Liver (tissue), 9 donors: Measurements from ENCODE around the gene CACNB4. TPM values are rescaled to one million over a fixed set of nuclear protein-coding genes. Genes with fewer than 3 reads are reported as not detected.
A peak's percentile ranks its signal among the peaks of the same experiment; 100 is the strongest.

Experiments used
- DNase-seq: peaks from one replicate; pipeline ENCODE4 v3.0.0-alpha.2; 2017; ENCODE audit warnings: low spot score
- H3K27ac ChIP-seq, 2 donors: one replicate each; pipeline ENCODE4 v1.7.0; 2013; ENCODE audit warnings: inconsistent platforms in 2 of 2, low read length in 2 of 2, control low read depth in 1 of 2, low read depth in 1 of 2, mild to moderate bottlenecking in 1 of 2
- H3K27me3 ChIP-seq, 4 donors: one replicate each; pipeline versions ENCODE4 v1.6.1 to v1.7.0; 2013; ENCODE audit warnings: low read length in 3 of 4, inconsistent platforms in 1 of 4, mild to moderate bottlenecking in 1 of 4, moderate library complexity in 1 of 4; ENCODE audit not compliant: control insufficient read depth in 4 of 4, insufficient read depth in 4 of 4
- H3K36me3 ChIP-seq, 4 donors: one replicate each; pipeline versions ENCODE4 v1.6.1 to v1.7.0; 2013; ENCODE audit warnings: low read length in 3 of 4, mild to moderate bottlenecking in 3 of 4, low read depth in 1 of 4, moderate library complexity in 1 of 4; ENCODE audit not compliant: control insufficient read depth in 4 of 4, insufficient read depth in 3 of 4
- H3K4me1 ChIP-seq, 4 donors: one replicate each; pipeline versions ENCODE4 v1.6.1 to v1.7.0; 2013; ENCODE audit warnings: low read length in 3 of 4, mild to moderate bottlenecking in 3 of 4, moderate library complexity in 1 of 4; ENCODE audit not compliant: control insufficient read depth in 4 of 4, insufficient read depth in 4 of 4
- H3K4me3 ChIP-seq, 3 donors: one replicate each; pipeline versions ENCODE4 v1.6.1 to v1.7.0; 2013; ENCODE audit warnings: low read length in 3 of 3, control low read depth in 1 of 3, low read depth in 1 of 3, mild to moderate bottlenecking in 1 of 3
- H3K9ac ChIP-seq, 2 donors: one replicate each; pipeline ENCODE4 v1.7.0; 2013; ENCODE audit warnings: low read length in 2 of 2, mild to moderate bottlenecking in 2 of 2, moderate library complexity in 2 of 2, control low read depth in 1 of 2, low read depth in 1 of 2
- H3K9me3 ChIP-seq, 4 donors: one replicate each; pipeline versions ENCODE4 v1.6.1 to v1.7.0; 2013; ENCODE audit warnings: low read length in 3 of 4; ENCODE audit not compliant: control insufficient read depth in 4 of 4
- EGR1 ChIP-seq, 2 donors: IDR thresholded peaks; 2 replicates each; pipeline ENCODE4 v1.6.1; 2016 to 2018; ENCODE audit warnings: antibody characterized with exemption in 2 of 2, low read depth in 2 of 2
- FOXA2 ChIP-seq: IDR thresholded peaks from 2 replicates; pipeline ENCODE4 v1.6.1; 2016; ENCODE audit warnings: antibody characterized with exemption
- GABPA ChIP-seq, 2 donors: IDR thresholded peaks in 1 of 2; conservative IDR thresholded peaks in 1 of 2; 2 replicates each; pipeline ENCODE4 v1.6.1; 2016; ENCODE audit warnings: antibody characterized with exemption in 2 of 2, mild to moderate bottlenecking in 1 of 2, moderate library complexity in 1 of 2
- HNF4A ChIP-seq, 2 donors: conservative IDR thresholded peaks; 2 replicates each; pipeline ENCODE4 v1.6.1; 2016; ENCODE audit warnings: antibody characterized with exemption in 2 of 2, mild to moderate bottlenecking in 2 of 2
- HNF4G ChIP-seq: IDR thresholded peaks from 2 replicates; pipeline ENCODE4 v1.6.1; 2016; ENCODE audit warnings: antibody characterized with exemption
- JUND ChIP-seq, 2 donors: IDR thresholded peaks; 2 replicates each; pipeline ENCODE4 v1.6.1; 2016; ENCODE audit warnings: antibody characterized with exemption in 2 of 2
- NR2F2 ChIP-seq: IDR thresholded peaks from 2 replicates; pipeline ENCODE4 v1.6.1; 2016; ENCODE audit warnings: antibody characterized with exemption
- RAD21 ChIP-seq, 2 donors: IDR thresholded peaks; 2 replicates each; pipeline ENCODE4 v1.6.1; 2016; ENCODE audit warnings: antibody characterized with exemption in 2 of 2, mild to moderate bottlenecking in 2 of 2
- REST ChIP-seq: IDR thresholded peaks from 2 replicates; pipeline ENCODE4 v1.6.1; 2016; ENCODE audit warnings: antibody characterized with exemption, mild to moderate bottlenecking
- RXRA ChIP-seq, 2 donors: IDR thresholded peaks; 2 replicates each; pipeline ENCODE4 v1.6.1; 2017 to 2018; ENCODE audit warnings: antibody characterized with exemption in 2 of 2, mild to moderate bottlenecking in 1 of 2
- YY1 ChIP-seq: IDR thresholded peaks from 2 replicates; pipeline ENCODE4 v1.6.1; 2016; ENCODE audit warnings: antibody characterized with exemption, mild to moderate bottlenecking
- whole genome bisulfite sequencing: extraction: QIAGEN DNeasy Blood & Tissue Kit; methylation state at CpG from one replicate; pipeline ENCODE4 v1.1.7; 2013; 5-methylcytosine and 5-hydroxymethylcytosine counted together
- polyA plus RNA-seq, 2 donors: library from polyadenylated mRNA; stranded (reverse) in 1 of 2; unstranded in 1 of 2; fragments of 200-250 nt in 1 of 2; fragments of >200 nt in 1 of 2; fragmentation: Nextera tagmentation in 1 of 2; extraction: Ambion mirVana in 1 of 2; gene quantifications; one replicate each; pipeline versions ENCODE4 v1.2.1 to v1.2.3, GENCODE V29; 2013 to 2015
- total RNA-seq, 2 donors: library from RNA; depleted of rRNA; stranded (reverse); fragments of >200 nt; gene quantifications; one replicate each; pipeline ENCODE4 v1.2.3, GENCODE V29; 2014
- TF ChIP-seq, protein P1 (sequence below): fragments of 150-350 bp; IDR thresholded peaks from 2 replicates; pipeline ENCODE4 v1.5.1; 2017; ENCODE audit warnings: improper control_type of control experiment, low read depth, low read length; ENCODE audit not compliant: missing input control
- TF ChIP-seq, protein P2 (sequence below): IDR thresholded peaks from 2 replicates; pipeline ENCODE4 v1.6.1; 2016; ENCODE audit warnings: antibody characterized with exemption
- TF ChIP-seq, protein P3 (sequence below): IDR thresholded peaks from 2 replicates; pipeline ENCODE4 v1.6.1; 2016; ENCODE audit warnings: antibody characterized with exemption
- donor health status: healthy.
- donor health status: healthy.
- donor health status: healthy.
- donor health status: healthy.
- donor health status: healthy.

The CACNB4 gene
- total and polyA plus RNA-seq, 4 donors, result 0.02 to 0.50 (median 0.21) TPM

DNA sequence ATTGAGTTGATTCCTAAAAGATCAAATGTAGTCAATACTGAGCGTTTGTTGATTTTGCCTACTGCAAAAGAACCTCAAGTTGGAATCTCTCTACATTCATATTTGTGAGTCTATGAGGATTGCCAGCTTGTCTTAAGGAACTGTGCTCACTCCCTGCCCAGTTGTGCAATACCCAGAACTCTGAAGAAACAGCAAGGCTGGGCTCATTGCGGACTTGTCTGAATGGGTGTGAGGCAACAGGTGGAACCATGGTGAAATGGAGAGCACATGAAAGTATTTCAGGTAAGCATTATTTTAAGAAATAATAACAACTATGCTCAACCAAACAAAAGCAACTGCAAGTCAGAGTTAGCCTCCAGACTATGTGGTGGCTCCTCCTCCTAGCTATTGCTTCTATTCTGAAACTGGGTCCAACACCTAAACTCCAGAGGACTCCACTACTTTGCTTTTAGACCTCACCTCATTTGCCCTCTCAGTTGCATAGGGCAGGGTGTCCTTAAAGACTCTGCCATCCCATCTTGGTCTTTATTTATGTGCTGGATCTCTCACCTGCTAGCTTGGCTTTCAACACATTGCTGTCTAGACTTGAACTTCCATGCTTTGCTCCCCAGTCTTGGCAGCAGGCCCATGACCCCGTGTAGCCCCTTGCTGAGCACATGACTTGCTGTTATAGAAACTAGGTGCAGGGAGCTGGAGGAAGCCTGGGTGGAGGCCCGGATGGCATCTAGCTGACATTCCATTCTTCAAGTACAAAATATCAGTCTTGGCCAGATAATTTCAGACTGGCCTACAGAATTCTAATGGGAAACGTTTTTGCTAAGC is 175.8 kb downstream of the CACNB4 start:
- TF ChIP-seq, protein P1, sequence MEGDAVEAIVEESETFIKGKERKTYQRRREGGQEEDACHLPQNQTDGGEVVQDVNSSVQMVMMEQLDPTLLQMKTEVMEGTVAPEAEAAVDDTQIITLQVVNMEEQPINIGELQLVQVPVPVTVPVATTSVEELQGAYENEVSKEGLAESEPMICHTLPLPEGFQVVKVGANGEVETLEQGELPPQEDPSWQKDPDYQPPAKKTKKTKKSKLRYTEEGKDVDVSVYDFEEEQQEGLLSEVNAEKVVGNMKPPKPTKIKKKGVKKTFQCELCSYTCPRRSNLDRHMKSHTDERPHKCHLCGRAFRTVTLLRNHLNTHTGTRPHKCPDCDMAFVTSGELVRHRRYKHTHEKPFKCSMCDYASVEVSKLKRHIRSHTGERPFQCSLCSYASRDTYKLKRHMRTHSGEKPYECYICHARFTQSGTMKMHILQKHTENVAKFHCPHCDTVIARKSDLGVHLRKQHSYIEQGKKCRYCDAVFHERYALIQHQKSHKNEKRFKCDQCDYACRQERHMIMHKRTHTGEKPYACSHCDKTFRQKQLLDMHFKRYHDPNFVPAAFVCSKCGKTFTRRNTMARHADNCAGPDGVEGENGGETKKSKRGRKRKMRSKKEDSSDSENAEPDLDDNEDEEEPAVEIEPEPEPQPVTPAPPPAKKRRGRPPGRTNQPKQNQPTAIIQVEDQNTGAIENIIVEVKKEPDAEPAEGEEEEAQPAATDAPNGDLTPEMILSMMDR, result no peak
- TF ChIP-seq RAD21 (IDR thresholded peaks at IDR 0.05) (peak in 1 of 2 donors; percentile 5), RXRA (IDR thresholded peaks at IDR 0.05) (peak; percentile 58 to 82), NR2F2 (peak; percentile 75)
- H3K27ac ChIP-seq, result no peak overlapping the region
- no peak overlapping the region for H3K4me3 ChIP-seq
- peak; percentile 68 for DNase-seq
- WGBS, result 37% methylated on average over 5 of the region's 5 CpGs
- H3K4me1 ChIP-seq, result no peaks in the 10 kb centered on the region
- H3K27me3 ChIP-seq, result no peaks in the 10 kb centered on the region
- no peaks in the 10 kb centered on the region for H3K9me3 ChIP-seq
- no peaks in the 10 kb centered on the region for H3K36me3 ChIP-seq
- H3K9ac ChIP-seq, result no peak overlapping the region

DNA sequence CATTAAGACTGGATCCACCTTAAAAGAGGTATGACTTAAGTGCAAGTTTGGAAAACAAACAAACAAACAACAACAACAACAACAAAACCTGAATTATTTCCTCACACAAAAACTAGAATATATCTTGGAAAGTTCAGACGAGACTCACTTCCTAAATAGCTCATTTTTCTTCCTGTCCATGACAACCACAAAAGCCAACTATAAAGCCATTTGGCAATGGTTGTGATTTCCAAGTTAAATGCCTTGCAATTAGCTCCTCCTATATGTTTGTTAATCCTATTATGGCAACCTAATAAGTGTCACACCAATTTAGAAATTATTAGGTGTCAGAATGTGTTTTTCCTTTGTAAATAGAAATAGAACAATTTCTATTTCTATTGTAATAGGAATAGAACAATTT is 179.1 kb downstream of the CACNB4 start:
- 48% methylated on average over 1 of the region's 1 CpG for WGBS
- no peak for TF ChIP-seq EGR1 (IDR thresholded peaks at IDR 0.05; ENCODE audit: low read depth in 2 of 2)
- no peak for TF ChIP-seq FOXA2
- no peaks in the 10 kb centered on the region for H3K9me3 ChIP-seq

DNA sequence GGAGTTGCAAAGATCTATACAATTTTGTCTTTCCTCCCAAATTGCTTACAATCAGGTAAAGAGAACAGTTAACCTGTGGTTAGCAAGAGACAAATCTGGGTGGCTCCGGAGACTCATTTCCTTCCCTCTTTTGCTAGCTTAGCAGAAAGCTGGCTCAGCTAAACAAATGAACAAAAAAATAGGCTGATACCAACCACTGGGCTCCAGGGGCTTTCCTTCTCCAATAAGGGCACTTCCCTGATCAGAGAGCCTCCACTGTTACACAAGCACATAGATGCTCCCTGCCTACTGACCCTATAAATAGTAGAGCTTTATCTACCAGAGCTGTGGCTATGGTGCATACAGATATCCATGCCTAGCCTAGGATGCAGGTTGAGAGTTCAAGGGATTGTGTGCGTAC is 180.5 kb downstream of the CACNB4 start:
- TF ChIP-seq YY1, result no peak
- TF ChIP-seq JUND (IDR thresholded peaks at IDR 0.05), result no peak
- no peak for TF ChIP-seq FOXA2
- TF ChIP-seq GABPA (IDR thresholded peaks at IDR 0.05 in 1 of 2, conservative IDR thresholded peaks at IDR 0.05 in 1 of 2), result no peak
- TF ChIP-seq RXRA (IDR thresholded peaks at IDR 0.05), result no peak
- TF ChIP-seq, protein P2, sequence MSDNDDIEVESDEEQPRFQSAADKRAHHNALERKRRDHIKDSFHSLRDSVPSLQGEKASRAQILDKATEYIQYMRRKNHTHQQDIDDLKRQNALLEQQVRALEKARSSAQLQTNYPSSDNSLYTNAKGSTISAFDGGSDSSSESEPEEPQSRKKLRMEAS, result no peak
- TF ChIP-seq HNF4G, result no peak
- TF ChIP-seq RAD21 (IDR thresholded peaks at IDR 0.05), result no peak
- TF ChIP-seq, protein P3, sequence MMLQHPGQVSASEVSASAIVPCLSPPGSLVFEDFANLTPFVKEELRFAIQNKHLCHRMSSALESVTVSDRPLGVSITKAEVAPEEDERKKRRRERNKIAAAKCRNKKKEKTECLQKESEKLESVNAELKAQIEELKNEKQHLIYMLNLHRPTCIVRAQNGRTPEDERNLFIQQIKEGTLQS, result no peak
- no peak for TF ChIP-seq EGR1 (IDR thresholded peaks at IDR 0.05; ENCODE audit: low read depth in 2 of 2)
- TF ChIP-seq HNF4A (conservative IDR thresholded peaks at IDR 0.05), result no peak
- no peak for TF ChIP-seq REST
- no peak for DNase-seq
- H3K27me3 ChIP-seq, result no peaks in the 10 kb centered on the region
- H3K36me3 ChIP-seq, result no peaks in the 10 kb centered on the region
- no peak overlapping the region for H3K9ac ChIP-seq
- no peaks in the 10 kb centered on the region for H3K9me3 ChIP-seq
- H3K4me1 ChIP-seq, result no peaks in the 10 kb centered on the region
- WGBS, result 75% methylated on average over 2 of the region's 2 CpGs
- H3K27ac ChIP-seq, result no peak overlapping the region
- H3K4me3 ChIP-seq, result no peak overlapping the region

More for the DNA sequence above, 179.1 kb downstream of the CACNB4 start:
- no peaks in the 10 kb centered on the region for H3K36me3 ChIP-seq
- H3K27ac ChIP-seq, result no peak overlapping the region
- no peak for DNase-seq
- H3K4me3 ChIP-seq, result no peak overlapping the region
- no peak overlapping the region for H3K9ac ChIP-seq
- no peaks in the 10 kb centered on the region for H3K4me1 ChIP-seq
- H3K27me3 ChIP-seq, result no peaks in the 10 kb centered on the region
